ENCODE results near the gene NUTM1.
"Not testable (repeated sequence)": the region's sequence is repeated elsewhere in the genome, so short reads cannot be mapped to it uniquely, and the experiment has no call there.

NUTM1 gene

DNA sequence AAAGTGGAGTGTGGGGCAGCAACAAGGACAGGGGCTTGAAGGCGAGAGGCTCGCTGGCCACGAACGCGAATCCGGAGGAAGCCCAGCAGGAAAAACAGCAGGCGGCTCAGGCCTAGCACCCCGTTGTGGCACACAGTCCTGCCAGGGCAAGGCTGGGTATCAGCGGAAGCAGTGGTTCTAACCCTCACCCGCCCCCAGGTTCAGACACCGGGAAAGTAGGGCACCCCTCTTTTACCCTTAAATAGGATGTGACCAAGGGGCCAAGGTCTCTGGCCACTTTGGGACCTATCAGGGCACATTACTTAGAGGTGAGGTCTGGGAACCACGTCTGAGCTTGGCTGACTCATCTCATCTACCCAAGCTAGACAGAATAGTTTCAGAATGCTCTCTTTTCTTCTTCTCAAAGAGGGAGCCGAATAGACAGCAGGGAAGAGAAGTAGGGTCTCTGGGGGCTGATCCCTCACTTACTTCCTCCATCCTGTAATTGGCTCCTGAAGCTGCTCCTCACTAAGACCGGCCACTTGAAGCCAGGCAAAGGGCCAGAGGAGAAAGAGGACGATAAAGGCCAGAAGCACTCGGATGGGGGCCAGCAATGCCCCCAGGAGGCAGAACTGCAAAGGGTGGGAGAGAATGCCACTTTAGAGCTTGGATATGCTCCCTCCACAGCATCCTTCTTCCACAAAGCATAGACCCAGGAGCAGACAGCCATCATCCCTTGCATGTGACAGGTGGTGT lies 22.1 kb downstream of the NUTM1 start:
- no peak for DNase-seq

DNA sequence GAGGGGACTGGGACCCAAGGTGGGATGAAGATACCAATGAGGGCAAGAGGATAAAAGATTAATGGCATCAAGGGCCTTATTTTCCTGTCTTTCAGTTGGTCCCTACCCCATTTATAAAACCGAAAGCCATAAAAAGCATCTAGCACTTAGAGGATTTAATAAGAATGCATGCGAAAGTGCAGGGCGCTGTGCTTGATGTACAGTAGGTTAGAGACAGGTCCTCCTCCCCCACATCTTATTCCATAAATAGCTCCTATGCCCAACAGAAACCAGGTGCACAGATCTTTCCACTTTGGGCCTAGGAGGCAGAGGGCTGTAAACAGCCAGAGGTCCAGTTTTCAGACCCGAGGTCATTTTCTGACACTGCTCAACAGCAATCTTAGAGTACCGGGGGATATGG lies 22.7 kb downstream of the NUTM1 start:
- no peak for DNase-seq

DNA sequence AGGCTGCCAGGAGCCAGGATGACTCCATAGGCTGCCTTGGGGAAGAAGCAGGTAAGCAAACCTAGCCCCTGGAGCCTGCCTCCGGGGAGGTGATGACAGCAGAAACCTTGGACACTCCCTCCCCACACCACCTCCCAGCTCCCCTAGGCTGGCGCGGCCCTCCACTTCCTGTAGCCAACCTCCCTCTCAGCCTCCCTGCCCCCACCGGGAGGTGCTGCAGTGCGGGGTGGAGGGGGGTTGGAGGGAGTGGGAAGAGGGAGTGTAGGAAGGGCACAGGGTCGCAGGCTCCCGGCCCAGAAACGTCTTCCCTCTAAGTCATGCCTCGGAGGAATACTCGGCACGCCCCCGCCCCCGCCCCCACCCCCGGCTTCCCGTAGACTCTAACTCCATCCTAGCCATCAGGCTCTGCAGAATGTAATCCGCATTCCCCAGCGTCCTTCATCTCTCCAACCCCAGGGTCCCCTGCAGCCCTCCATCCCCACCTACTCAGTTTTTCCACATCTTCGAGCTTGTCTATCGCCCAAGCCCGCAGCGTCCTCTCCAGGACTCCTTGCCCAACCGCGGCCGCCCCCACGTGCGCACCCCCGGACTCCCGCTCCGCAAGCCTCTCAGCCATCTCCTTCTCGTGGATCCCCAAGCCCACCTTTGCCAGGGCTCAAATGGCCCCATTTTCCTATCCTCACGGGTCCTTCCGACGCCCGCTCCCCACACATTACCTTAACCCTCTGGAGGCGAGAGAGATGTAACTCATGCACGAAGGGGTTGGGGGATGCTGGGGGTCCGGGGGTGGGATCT lies 23.4 kb downstream of the NUTM1 start:
- DNase-seq = peak; percentile 48

DNA sequence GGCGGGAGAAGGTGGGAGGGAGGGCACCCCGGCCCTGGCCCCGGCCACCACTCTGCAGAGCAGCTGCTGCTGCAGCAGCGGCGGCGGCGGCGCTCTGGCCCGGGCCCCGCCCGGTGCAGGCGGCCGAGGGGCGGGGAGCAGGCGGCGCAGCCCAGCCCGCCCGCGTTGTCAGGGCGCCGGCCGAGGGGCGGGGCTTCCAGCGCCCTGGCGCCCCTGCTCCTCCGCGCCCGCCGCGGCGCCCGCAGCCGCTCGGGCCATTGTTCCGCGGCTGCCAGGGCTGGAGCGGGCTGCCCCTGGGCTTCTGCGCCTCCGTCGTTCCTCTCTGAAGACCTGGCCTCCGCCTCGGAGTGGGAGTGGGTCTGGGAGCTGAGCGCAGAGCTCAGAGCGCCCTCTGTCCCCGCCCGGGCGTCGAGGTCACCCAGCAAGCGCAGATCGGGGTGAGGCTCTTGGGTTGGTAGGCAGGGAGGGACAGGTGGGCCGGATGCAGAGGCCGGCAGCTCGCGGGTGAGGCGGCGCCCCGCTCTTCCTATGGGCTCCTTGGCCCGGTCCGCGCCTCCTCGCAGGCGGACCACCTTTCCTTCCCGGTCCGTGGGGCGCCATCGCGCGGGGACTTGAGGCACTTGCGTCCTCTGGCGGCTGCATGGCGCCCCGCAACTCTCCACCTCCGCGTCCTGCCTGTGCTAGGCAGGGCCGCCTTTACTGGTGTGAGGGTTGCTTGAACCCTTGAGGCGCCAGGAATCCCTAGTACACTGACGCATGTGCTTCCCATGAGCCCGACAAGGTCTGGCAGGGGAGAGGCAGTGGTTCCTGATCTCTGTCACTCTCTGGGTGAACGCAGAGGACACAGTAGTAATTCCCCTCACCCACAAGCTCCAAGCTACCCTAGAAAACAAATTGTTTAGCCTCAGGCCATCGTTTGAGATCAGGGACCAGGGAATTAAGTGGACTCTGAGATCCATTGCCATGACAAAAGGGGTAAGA lies 24.3 kb downstream of the NUTM1 start, which contains the start of gene LPCAT4:
LPCAT4 (minus strand) TSS at position 96 of the 981 bp plus-strand sequence. CDS start 96 bp downstream, outside the sequence.
- DNase-seq = peak; percentile 92

DNA sequence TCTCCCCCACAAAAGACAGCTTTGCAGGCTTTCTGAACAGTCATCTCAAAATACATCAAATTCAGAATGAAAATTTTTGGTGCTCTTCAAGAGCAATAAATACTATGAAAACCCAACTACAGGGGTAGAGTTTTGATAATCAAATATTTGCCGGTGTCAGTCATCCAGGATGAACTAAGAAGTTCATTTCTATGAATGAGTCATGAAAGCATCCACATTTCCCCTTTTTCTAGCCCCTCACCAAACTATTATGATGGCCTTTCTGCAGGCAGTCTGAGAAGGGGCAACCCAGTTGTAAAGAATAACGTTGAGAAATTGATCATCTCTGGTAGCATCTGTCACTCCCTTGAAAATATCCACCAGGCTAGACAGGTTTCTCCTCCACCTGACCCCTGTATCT lies 27.0 kb downstream of the NUTM1 start:
- DNase-seq = no peak

DNA sequence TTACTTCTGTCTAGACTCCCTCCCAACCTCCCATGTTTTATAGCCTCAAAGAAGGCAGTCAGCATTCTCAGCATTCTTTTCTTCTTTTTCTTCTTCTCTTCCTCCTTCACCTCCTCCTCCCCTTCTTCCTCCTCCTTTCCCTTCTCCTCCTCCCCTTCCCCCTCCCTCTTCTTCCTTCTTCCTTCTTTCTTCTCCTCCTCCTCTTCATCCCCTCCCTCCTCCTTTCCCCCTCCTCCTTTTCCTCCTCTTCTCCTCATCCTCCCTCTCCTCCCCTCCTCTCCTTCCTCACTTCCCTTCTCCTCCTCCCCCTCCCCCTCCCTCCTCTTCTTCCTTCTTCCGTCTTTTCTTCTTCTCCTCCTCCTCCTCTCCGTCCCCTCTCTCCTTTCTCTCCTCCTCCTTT lies 27.5 kb downstream of the NUTM1 start:
- no peak for DNase-seq

DNA sequence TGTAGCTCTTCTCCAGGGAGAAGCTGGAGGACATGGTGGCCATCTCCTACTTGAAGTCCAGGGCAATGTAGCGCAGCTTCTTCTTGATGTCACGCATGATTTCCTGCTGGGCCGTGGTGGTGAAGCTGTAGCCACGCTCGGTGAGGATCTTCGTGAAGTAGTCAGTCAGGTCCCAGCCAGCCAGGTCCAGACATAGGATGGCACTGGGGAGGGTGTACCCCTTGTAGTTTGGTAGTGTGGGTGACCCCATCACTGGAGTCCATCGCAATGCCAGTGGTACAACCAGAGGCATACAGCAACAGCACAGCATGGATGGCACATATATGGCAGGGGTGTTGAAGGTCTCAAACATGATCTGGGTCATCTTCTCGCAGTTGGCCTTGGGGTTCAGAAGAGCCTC lies 30.8 kb downstream of the NUTM1 start:
- no peak for DNase-seq

DNA sequence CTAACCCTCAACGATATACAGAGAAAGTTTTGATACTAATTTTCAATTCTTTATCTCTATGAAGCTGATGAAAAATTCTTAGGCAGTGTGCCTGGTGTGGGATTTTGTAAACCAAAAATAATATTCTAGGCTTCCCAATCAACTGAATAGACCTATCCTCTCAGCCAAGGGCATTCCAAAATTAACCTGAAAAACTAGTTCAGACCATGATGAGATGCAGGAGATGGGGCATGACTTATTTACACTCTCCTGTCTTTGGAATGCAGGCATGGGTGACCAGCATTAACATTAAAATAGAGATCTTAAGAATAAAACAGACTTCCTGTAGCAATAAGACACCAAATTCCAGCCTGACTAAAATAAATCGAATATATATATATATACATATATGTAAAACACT lies 31.7 kb downstream of the NUTM1 start:
- DNase-seq = no peak

DNA sequence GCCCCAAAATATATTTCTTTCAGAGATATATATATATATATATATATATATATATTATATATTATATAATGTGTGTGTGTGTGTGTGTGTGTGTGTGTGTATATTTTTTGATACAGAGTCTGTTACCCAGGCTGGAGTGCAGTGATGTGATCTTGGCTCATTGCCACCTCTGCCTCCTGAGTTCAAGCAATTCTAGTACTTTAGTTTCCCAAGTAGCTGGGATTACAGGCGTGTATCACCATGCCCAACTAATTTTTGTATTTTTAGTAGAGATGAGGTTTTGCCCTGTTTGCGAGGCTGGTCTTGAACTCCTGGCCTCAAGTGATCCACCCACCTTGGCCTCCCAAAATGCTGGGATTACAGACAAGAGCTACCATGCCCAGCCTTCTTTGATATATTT lies 32.4 kb downstream of the NUTM1 start:
- not testable (repeated sequence) for DNase-seq

DNA sequence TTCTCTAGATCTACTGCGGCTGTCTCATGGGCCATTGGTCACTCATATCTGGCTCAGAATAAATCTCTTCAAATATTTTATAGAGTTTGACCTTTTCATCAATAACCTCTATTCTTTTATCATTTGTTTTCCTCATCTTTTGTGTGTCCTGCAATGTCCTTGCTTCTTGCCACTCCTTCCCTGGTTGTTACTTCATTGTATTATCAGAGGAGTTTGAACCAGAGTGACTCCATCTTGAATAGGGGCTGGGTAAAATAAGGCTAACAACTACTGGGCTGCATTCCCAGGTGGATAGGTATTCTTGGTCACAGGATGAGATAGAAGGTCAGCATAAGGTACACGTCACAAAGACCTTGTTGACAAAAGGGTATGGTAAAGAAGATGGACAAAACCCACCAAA lies 33.7 kb downstream of the NUTM1 start:
- DNase-seq = no peak

DNA sequence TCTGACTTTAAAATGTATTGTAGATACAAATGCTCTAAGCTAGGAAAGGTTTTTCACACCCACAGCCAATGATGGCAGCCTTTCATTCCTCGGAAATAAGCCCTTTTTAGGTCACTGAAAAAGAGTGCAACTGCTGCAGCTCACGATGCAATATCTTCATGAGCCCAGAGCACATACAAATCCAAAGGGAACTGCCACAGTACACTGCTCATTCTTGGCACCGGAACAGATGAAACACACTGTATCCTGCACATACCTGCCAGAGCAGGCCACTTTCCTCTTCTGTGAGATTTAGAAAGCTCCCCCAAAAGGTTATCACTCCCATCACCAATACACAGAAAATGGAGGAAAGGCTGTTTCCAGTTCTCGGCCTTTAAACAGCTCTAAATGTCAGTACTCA lies 37.4 kb downstream of the NUTM1 start:
- DNase-seq = not testable (repeated sequence)

DNA sequence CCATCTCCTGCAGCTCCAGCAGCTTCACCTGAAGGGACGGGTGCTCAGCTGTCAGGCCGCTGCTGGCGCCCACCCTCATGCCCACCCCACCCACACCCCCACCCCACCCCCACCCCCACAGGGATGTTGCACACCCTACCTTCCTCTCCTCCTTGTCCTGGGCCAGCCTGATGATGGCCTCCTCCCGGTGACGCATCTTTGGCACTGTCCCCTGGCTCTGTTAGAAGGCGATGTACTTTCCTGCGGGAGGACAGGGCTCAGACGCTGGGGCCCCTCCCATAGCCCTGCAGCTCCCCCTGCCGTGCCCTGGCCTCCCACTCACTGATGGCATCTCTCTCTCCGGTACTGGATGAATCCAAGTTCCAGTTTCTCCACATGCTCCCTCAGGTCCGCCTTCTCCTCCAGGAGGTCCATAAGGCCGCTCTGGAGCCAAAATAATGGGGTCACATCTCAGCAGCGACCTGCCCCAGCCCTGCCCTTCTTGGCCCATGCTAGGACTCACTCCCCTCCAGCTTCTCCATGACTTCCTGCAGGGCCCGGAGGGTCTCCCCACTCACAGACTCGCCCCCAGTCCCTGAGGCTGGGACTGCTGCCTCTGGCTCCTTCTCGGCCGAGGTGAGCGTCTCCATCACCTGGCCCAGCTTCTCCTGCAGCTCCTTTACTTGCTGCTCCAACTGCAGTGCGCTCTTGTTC lies 38.9 kb downstream of the NUTM1 start:
- not testable (repeated sequence) for DNase-seq

DNA sequence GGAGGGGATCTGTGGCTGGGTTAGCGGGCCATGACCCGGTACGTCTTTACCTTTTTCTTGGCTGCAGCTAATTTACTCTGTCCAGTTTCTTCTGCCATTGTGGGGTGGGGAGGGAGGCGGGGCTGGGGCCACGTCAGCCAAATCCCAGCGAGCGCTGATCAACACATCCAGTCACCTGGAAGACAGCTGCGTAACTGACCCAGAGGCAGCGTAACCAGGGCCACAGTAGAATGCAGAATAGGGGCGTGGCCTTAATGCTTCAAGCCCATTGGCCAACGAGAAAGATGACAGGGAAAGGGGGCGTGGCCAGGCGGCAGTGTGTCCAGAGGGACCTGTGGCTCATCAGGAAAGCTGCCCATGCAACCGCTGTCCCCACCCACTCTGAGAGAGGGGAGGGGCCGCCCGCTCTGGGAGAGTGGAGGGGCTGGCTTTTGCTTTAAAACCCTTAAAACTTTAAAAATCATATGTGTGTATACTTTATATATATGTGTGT lies 46.5 kb downstream of the NUTM1 start:
- DNase-seq = not testable (repeated sequence)

DNA sequence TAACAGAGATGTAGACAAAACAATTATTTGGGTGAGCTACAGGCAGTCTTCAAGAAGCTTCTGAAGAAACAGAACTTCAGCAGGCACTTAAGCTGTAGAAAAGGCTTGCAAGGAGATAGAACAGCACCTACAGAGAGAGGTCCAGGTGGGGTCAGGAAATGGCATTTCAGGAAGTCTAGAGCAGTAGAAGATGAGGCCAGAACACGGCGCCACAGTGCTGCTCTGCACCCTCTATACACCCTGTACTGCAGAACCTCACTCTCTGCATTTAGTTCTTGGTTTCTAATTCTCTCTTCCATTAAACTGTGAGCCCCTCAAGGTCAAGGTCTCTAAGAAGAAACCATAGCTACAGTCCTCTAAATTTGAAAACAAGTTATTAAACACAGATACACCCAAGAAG lies 49.9 kb downstream of the NUTM1 start:
- not testable (repeated sequence) for DNase-seq

DNA sequence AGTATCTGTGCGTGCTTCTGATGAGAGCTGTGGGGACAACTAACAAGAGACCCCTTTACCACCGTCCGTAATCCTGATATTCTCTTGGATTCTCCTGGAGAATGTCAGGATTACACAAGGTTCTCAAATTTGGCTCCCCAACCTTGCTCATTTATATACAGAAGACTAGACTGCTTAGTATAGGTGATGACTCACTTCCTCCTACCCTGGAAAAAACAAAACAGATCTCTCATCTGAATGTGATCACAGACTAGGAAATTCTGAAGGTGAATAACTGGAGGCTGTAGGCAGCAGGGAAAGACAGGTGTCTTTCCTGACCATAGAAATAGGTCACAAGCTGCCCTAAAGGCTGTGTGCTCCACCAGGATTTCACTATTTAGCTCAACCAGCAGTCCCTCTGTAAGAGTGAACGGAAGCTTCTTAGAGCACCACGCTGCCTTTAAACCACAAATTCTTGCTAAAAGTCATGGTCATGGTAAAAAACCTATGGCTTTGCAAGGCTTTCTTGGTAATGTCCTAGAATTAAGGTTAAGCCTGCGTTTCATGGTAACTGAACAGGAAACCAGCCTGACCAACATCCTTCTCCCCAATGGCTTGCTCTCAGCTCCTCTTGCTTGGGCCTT lies 54.6 kb downstream of the NUTM1 start:
- DNase-seq = not testable (repeated sequence)

DNA sequence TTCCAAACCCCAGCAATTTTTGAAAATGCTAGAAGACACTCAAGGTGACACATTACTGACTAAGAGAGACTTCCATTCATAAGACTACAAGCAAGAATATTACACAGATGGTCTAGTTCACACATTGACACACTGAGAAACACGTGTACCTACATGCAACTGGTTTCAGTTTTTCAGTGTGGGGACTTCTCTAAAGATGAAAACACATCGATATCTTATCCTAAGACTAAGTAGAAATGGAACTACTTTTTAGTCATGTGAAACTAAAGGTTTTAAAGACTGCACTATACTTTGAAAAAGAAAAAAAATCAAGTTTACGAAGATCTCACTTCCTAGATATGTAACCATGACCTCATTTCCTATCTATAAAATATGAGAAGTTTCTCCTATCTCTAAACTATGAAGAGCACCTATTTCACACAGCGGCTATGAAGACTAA lies 60.1 kb downstream of the NUTM1 start:
- not testable (repeated sequence) for DNase-seq

DNA sequence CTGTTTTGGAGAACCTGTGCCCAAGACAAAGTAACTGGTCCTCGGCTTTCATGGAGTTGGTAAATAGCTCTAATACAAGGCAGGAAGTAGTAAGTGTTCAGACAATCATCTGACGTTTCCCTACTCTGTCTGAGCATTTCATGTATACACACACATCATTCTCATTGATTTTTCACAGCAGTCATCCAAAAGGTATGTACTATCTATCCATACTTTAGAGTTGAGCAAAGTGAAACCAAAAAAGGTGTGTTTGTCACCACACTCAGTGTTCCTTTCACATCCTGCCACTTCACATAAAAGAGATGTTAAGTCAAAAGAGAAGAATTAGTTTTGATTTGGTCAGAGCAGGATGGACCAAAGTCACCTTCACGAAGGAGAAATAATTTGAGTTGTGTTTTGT lies 60.8 kb downstream of the NUTM1 start:
- not testable (repeated sequence) for DNase-seq

All from CD4-positive, alpha-beta T cell treated with Interleukin-12 subunit alpha and Interleukin-12 subunit beta, for 1 hour (primary cell).